ENCODE measurements around the gene PTPRK. TPM values are rescaled to one million over a fixed set of nuclear protein-coding genes. Genes with fewer than 3 reads are reported as not detected.

The PTPRK gene
- total RNA-seq, 1 donor from 2014 or later = 18.4 TPM

DNA sequence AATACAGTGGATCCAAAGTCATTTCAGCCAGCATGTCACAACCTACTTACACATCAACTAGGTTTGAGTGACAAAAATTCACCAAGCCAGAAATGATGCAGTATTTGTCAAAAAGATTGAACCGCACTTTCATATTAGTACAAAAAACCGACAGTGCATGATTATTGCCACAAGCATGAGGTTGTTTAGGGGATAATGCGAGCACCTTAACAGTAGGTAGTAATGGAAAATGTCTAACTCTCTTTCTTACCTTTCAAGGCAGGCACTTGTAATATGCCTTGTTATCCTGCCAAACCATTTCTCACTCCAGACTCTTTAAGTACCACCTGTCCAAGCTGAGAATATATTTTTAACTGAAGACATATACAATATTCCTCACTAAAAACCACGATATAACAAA is 349.2 kb downstream of the PTPRK start:
- no peaks in the 10 kb centered on the region for H3K9me3 ChIP-seq (replicated peaks)
- no peaks in the 10 kb centered on the region for H3K27me3 ChIP-seq (ENCODE audit: low read depth)
- TF ChIP-seq, protein P1, sequence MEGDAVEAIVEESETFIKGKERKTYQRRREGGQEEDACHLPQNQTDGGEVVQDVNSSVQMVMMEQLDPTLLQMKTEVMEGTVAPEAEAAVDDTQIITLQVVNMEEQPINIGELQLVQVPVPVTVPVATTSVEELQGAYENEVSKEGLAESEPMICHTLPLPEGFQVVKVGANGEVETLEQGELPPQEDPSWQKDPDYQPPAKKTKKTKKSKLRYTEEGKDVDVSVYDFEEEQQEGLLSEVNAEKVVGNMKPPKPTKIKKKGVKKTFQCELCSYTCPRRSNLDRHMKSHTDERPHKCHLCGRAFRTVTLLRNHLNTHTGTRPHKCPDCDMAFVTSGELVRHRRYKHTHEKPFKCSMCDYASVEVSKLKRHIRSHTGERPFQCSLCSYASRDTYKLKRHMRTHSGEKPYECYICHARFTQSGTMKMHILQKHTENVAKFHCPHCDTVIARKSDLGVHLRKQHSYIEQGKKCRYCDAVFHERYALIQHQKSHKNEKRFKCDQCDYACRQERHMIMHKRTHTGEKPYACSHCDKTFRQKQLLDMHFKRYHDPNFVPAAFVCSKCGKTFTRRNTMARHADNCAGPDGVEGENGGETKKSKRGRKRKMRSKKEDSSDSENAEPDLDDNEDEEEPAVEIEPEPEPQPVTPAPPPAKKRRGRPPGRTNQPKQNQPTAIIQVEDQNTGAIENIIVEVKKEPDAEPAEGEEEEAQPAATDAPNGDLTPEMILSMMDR (IDR thresholded peaks at IDR 0.05; ENCODE audit: borderline replicate concordance) = no peak
- no peak overlapping the region for H3K4me3 ChIP-seq
- H3K36me3 ChIP-seq = no peaks in the 10 kb centered on the region
- H3K4me1 ChIP-seq = peaks cover 38% of the 10 kb centered on the region
- H3K27ac ChIP-seq (replicated peaks) = no peak overlapping the region
- no peak for DNase-seq
- intact Hi-C loops (cut with micrococcal nuclease) = no loop called here

- Histone ChIP-seq H3K4me3 (no peak overlapping the region), H3K4me1 (peaks cover 32% of the 10 kb centered on the region), H3K27me3 (ENCODE audit: low read depth) (no peaks in the 10 kb centered on the region), H3K9me3 (replicated peaks) (no peaks in the 10 kb centered on the region), H3K36me3 (no peaks in the 10 kb centered on the region), H3K27ac (replicated peaks) (no peak overlapping the region)
- no peak for DNase-seq
- TF ChIP-seq, protein P1 (IDR thresholded peaks at IDR 0.05; ENCODE audit: borderline replicate concordance) = no peak
- intact Hi-C loops (cut with micrococcal nuclease) = no loop called here
These were observed 352.2 kb downstream of the PTPRK start for GRCh38 chr6:128168244-128168643.

- TF ChIP-seq, protein P1 (IDR thresholded peaks at IDR 0.05; ENCODE audit: borderline replicate concordance) = no peak
- no peaks in the 10 kb centered on the region for H3K36me3 ChIP-seq
- peaks cover 25% of the 10 kb centered on the region for H3K4me1 ChIP-seq
- no peak for DNase-seq
- no peak overlapping the region for H3K4me3 ChIP-seq
- no peaks in the 10 kb centered on the region for H3K27me3 ChIP-seq (ENCODE audit: low read depth)
- intact Hi-C loops (cut with micrococcal nuclease) = no loop called here
- H3K9me3 ChIP-seq (replicated peaks) = no peaks in the 10 kb centered on the region
- H3K27ac ChIP-seq (replicated peaks) = no peak overlapping the region
These were observed 352.8 kb downstream of the PTPRK start for GRCh38 chr6:128167552-128167951.

- Histone ChIP-seq H3K4me3 (no peak overlapping the region), H3K36me3 (no peaks in the 10 kb centered on the region), H3K9me3 (replicated peaks) (no peaks in the 10 kb centered on the region), H3K27ac (replicated peaks) (no peak overlapping the region), H3K27me3 (ENCODE audit: low read depth) (no peaks in the 10 kb centered on the region), H3K4me1 (peaks cover 16% of the 10 kb centered on the region)
- intact Hi-C loops (cut with micrococcal nuclease) = no loop called here
- no peak for DNase-seq
- TF ChIP-seq, protein P1 (IDR thresholded peaks at IDR 0.05; ENCODE audit: borderline replicate concordance) = no peak
These were observed 356.1 kb downstream of the PTPRK start for GRCh38 chr6:128164254-128164653.

GRCh38 chr6:128162423-128162822 is 358.0 kb downstream of the PTPRK start:
- Histone ChIP-seq H3K4me3 (no peak overlapping the region), H3K27me3 (ENCODE audit: low read depth) (no peaks in the 10 kb centered on the region), H3K36me3 (no peaks in the 10 kb centered on the region), H3K4me1 (peaks cover 15% of the 10 kb centered on the region), H3K27ac (replicated peaks) (no peak overlapping the region), H3K9me3 (replicated peaks) (no peaks in the 10 kb centered on the region)
- intact Hi-C loops (cut with micrococcal nuclease) = no loop called here
- TF ChIP-seq, protein P1 (IDR thresholded peaks at IDR 0.05; ENCODE audit: borderline replicate concordance) = no peak
- no peak for DNase-seq

DNA sequence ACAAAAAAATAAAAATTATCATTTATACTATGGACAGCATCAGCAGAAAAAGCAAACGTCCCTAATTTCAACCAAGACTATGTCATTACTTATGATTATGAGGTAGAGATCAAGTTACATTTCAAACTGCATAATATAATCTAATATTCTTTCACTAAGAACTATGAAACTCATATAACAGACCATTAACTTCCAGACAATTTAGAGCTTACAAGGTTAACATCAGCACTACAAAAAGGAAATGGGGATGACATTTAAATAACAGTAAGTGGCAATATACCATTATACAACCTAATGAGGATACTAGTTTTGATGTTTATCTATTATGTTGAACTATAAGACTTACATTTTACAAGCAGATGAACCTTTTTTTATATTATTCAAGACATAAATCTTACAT is 358.6 kb downstream of the PTPRK start:
- Histone ChIP-seq H3K27me3 (ENCODE audit: low read depth) (no peaks in the 10 kb centered on the region), H3K9me3 (replicated peaks) (no peaks in the 10 kb centered on the region), H3K4me3 (no peak overlapping the region), H3K4me1 (peaks cover 9% of the 10 kb centered on the region), H3K36me3 (no peaks in the 10 kb centered on the region), H3K27ac (replicated peaks) (no peak overlapping the region)
- no peak for DNase-seq
- intact Hi-C loops (cut with micrococcal nuclease) = no loop called here
- TF ChIP-seq, protein P1 (IDR thresholded peaks at IDR 0.05; ENCODE audit: borderline replicate concordance) = no peak

All from left ventricle myocardium inferior (tissue), 1 donor.